ENCODE measurements around the gene IL22RA1. TPM values are rescaled to one million over a fixed set of nuclear protein-coding genes. Genes with fewer than 3 reads are reported as not detected.

The IL22RA1 gene
- total RNA-seq, 1 experiment from 2014 or later = 1.2 TPM

- no peak for DNase-seq
- no peaks in the 10 kb centered on the region for H3K9me3 ChIP-seq (ENCODE audit: low read length)
- ChIA-PET CTCF (interaction anchor here (0.6 kb wide), 1 partner anchor 569 kb away, joined by 4 read pairs; no protein-coding TSS in a partner anchor), POLR2A (ENCODE audit: unreplicated experiment) (no interaction called here)
- no peaks in the 10 kb centered on the region for H4K20me1 ChIP-seq (ENCODE audit: low read length)
- no peak overlapping the region for H3K4me2 ChIP-seq (ENCODE audit: low read length)
- no peaks in the 10 kb centered on the region for H3K36me3 ChIP-seq (ENCODE audit: low read depth, low read length)
- BruUV-seq (replicated peaks) = no TSS peak
- H2AFZ ChIP-seq (ENCODE audit: low read length) = no peak overlapping the region
- no peak overlapping the region for H3K9ac ChIP-seq (ENCODE audit: low read length)
- H3K79me2 ChIP-seq (ENCODE audit: low read length) = no peaks in the 10 kb centered on the region
- intact Hi-C loops (cut with micrococcal nuclease) = loop anchor here (10.0 kb wide), 1 partner anchor 145 kb away; no protein-coding TSS in a partner anchor
- TF ChIP-seq EZH2phosphoT487 (IDR thresholded peaks at IDR 0.05; ENCODE audit: borderline replicate concordance, low read length) (no peak), EZH2 (IDR thresholded peaks at IDR 0.05; ENCODE audit: low read length, unreplicated experiment) (no peak), CTCF (conservative IDR thresholded peaks at IDR 0.05; ENCODE audit: low read depth, low read length) (no peak)
- H3K4me1 ChIP-seq (ENCODE audit: insufficient read depth, low read length) = peaks cover 19% of the 10 kb centered on the region
- H3K27ac ChIP-seq (ENCODE audit: low read length) = no peak overlapping the region
- no peaks in the 10 kb centered on the region for H3K9me2 ChIP-seq (replicated peaks; ENCODE audit: low read length)
- H3K4me3 ChIP-seq (ENCODE audit: low read length) = no peak overlapping the region
- no peaks in the 10 kb centered on the region for H3K27me3 ChIP-seq (ENCODE audit: low read length)
- H3F3A ChIP-seq (ENCODE audit: low read length, unreplicated experiment) = no peaks in the 10 kb centered on the region
- no peak for ATAC-seq
These were observed 33.1 kb downstream of the IL22RA1 start for GRCh38 chr1:24109686-24110475.

GRCh38 chr1:24109166-24109483, 33.8 kb downstream of the IL22RA1 start:
- no peak for TF ChIP-seq CTCF (conservative IDR thresholded peaks at IDR 0.05; ENCODE audit: low read depth, low read length)
- no peak for TF ChIP-seq EZH2phosphoT487 (IDR thresholded peaks at IDR 0.05; ENCODE audit: borderline replicate concordance, low read length)
- no peak for TF ChIP-seq EZH2 (IDR thresholded peaks at IDR 0.05; ENCODE audit: low read length, unreplicated experiment)
- H3K4me3 ChIP-seq (ENCODE audit: low read length) = no peak overlapping the region
- no peak for DNase-seq
- H3F3A ChIP-seq (ENCODE audit: low read length, unreplicated experiment) = no peaks in the 10 kb centered on the region
- no peaks in the 10 kb centered on the region for H3K79me2 ChIP-seq (ENCODE audit: low read length)
- CTCF ChIA-PET = no interaction called here
- H4K20me1 ChIP-seq (ENCODE audit: low read length) = no peaks in the 10 kb centered on the region
- H3K9me2 ChIP-seq (replicated peaks; ENCODE audit: low read length) = no peaks in the 10 kb centered on the region
- no TSS peak for BruUV-seq (replicated peaks)
- H3K4me1 ChIP-seq (ENCODE audit: insufficient read depth, low read length) = peaks cover 17% of the 10 kb centered on the region
- intact Hi-C loops (cut with micrococcal nuclease) = no loop called here
- H3K9me3 ChIP-seq (ENCODE audit: low read length) = no peaks in the 10 kb centered on the region
- H3K27ac ChIP-seq (ENCODE audit: low read length) = peak overlapping the region; percentile 38
- H3K4me2 ChIP-seq (ENCODE audit: low read length) = no peak overlapping the region
- ATAC-seq = no peak
- H2AFZ ChIP-seq (ENCODE audit: low read length) = peak overlapping the region; percentile 73
- POLR2A ChIA-PET (ENCODE audit: unreplicated experiment) = no interaction called here
- no peaks in the 10 kb centered on the region for H3K36me3 ChIP-seq (ENCODE audit: low read depth, low read length)
- H3K27me3 ChIP-seq (ENCODE audit: low read length) = no peaks in the 10 kb centered on the region
- no peak overlapping the region for H3K9ac ChIP-seq (ENCODE audit: low read length)

Data from PC-3 (cell line).